GM06990 (cell line): ENCODE measurements around the gene SMCHD1.
A peak's percentile ranks its signal among the peaks of the same experiment; 100 is the strongest.
"Not testable (repeated sequence)": the region's sequence is repeated elsewhere in the genome, so short reads cannot be mapped to it uniquely, and the experiment has no call there.

Experiments used
- DNase-seq: peaks from one replicate; pipeline ENCODE4 v3.0.0-alpha.2; 2011; ENCODE audit not compliant: insufficient read length; ENCODE audit errors: extremely low read depth
- H3K27me3 ChIP-seq: replicated peaks from 2 replicates; pipeline ENCODE4 v1.6.0; 2011; ENCODE audit warnings: low read length; ENCODE audit not compliant: control insufficient read depth, insufficient read depth
- H3K36me3 ChIP-seq: 2 replicates; pipeline ENCODE4 v1.5.1; 2011; ENCODE audit warnings: low read length; ENCODE audit not compliant: control insufficient read depth, insufficient read depth
- H3K4me3 ChIP-seq: replicated peaks from 2 replicates; pipeline ENCODE4 v1.5.1; 2011; ENCODE audit warnings: low read depth, mild to moderate bottlenecking, control low read depth, low read length
- TF ChIP-seq, protein P1 (sequence below): IDR thresholded peaks from 2 replicates; pipeline ENCODE4 v1.5.1; 2011; ENCODE audit warnings: low read length, control low read depth, mild to moderate bottlenecking, inconsistent platforms; ENCODE audit not compliant: insufficient read depth, poor library complexity, severe bottlenecking

SMCHD1 gene

DNA sequence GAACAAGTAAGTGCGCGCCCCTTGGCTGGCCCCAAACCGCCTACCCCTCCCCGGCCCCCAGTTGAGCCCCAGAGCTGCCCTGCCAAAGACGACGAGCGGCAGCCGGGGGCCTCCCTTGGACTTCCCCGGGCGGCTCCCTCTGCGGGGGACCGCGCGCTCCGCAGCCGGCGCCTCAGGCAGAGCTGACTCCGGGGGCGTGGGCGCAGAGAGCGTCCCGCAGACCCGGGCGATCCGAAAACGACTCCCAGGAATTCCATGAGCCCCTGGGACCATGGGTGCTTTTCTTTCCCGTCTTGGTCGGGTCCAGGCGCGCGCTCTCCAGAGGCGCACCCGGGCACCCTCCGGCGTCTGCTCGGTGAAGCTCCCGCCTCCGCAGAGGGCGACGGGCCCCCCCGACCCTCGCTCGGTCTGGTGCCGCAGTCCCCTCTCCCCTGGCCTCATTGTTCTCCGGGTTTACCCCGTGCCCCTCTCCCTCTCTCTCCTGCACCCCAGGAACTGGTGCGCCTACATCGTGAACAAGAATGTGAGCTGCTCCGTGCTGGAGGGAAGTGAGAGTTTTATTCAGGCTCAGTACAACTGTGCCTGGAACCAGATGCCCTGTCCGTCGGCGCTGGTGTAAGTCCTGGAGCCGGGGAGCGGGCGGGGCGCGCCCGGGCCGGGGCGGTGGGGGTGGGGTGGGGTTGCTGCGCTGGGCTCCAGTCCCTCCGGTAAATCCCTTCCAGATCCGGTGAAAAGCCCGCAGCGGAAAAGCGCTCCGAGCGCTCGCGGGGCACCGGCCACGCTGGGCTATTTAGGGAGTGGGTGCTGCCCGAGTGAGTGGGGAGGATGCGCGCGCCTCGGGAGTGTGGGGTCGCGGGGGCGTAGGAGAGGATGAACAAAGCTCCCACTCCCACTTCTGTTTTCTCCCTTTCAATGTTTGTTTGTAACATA, 192.1 kb downstream of the SMCHD1 start:
- H3K4me3 ChIP-seq, result peak overlapping the region; percentile 65
- DNase-seq, result peak; percentile 43
- TF ChIP-seq, protein P1, sequence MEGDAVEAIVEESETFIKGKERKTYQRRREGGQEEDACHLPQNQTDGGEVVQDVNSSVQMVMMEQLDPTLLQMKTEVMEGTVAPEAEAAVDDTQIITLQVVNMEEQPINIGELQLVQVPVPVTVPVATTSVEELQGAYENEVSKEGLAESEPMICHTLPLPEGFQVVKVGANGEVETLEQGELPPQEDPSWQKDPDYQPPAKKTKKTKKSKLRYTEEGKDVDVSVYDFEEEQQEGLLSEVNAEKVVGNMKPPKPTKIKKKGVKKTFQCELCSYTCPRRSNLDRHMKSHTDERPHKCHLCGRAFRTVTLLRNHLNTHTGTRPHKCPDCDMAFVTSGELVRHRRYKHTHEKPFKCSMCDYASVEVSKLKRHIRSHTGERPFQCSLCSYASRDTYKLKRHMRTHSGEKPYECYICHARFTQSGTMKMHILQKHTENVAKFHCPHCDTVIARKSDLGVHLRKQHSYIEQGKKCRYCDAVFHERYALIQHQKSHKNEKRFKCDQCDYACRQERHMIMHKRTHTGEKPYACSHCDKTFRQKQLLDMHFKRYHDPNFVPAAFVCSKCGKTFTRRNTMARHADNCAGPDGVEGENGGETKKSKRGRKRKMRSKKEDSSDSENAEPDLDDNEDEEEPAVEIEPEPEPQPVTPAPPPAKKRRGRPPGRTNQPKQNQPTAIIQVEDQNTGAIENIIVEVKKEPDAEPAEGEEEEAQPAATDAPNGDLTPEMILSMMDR, result no peak
- no peaks in the 10 kb centered on the region; the same call in 1 of the 2 replicates for H3K36me3 ChIP-seq
- no peaks in the 10 kb centered on the region; the same call in 1 of the 2 replicates for H3K27me3 ChIP-seq

DNA sequence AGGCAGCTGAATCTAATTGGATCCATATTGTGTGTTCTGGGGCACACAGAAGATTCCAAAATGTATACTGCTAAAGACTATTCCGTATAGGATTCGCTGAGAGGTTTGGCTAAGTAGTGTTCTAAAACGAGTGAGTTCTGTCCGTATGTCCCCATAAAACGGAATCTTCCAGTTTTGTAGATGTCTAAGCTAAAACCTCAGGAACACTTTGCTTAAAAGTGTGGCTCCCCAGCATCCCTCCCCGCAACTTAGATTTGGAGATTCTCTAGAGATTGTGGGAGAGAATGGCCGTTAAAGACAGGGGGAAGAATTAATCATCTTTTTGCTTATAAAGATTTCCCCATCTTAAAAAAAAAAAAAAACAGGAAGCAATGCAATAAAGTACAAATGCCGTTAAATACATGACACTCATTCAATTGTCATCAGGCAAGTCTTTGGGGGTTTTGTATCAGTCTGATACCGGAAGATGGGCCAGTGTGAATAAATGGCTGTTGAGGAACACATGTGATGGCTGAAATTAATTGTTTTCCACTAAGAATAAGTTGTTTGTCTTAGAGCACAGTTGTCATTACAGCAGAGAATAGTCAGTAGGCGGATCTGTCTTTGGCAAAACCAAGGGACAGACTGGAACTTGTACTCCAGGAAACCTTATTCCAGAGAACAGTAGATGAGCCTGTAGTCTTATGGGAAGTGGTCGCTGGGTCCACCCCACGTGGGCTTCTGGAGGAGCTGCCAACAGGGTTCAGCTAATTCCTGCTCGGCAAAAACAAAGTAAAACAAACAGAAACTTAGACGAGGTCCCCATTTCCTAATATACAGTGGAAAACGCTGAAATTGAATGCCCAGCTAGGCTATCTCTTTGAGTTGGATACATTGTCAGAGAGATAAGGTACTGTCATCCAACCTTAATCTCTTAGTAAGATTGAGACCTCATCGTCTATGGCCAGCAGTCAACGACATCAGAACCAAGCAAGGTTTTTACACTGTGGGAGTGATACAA, 193.0 kb downstream of the SMCHD1 start:
- Histone ChIP-seq H3K27me3 (no peaks in the 10 kb centered on the region; the same call in 1 of the 2 replicates), H3K4me3 (peak overlapping the region; percentile 65), H3K36me3 (no peaks in the 10 kb centered on the region; the same call in 1 of the 2 replicates)
- DNase-seq, result no peak
- TF ChIP-seq, protein P1, result no peak

DNA sequence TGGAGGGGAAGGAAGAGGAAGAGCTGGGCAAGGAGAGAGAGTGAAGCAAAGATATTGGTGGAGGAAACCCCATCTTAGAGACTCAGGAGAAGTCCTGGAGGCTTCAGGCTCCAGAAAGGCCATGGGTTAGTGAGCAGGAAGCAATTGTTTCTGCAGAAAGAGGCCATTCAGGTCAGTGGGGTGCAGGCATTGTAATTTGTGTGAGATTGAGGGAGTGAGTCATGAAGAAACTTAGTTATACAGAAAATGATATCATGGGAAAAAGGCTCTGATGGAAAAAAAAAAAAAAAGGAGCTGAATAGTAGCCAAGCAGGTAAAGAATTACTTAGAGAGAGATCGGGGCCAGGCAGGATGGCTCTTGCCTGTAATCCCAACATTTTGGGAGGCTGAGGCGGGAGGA, 195.3 kb downstream of the SMCHD1 start:
- H3K36me3 ChIP-seq, result no peaks in the 10 kb centered on the region; the same call in 1 of the 2 replicates
- no peaks in the 10 kb centered on the region; the same call in 1 of the 2 replicates for H3K27me3 ChIP-seq
- DNase-seq, result no peak
- no peak overlapping the region for H3K4me3 ChIP-seq
- TF ChIP-seq, protein P1, result no peak

GRCh38 chr18:2851771-2852170, 196.2 kb downstream of the SMCHD1 start:
- no peak for DNase-seq
- H3K4me3 ChIP-seq, result no peak overlapping the region
- H3K36me3 ChIP-seq, result no peaks in the 10 kb centered on the region; the same call in 1 of the 2 replicates
- TF ChIP-seq, protein P1, result no peak
- H3K27me3 ChIP-seq, result no peaks in the 10 kb centered on the region; the same call in 1 of the 2 replicates

- not testable (repeated sequence) for DNase-seq, H3K36me3 ChIP-seq, H3K4me3 ChIP-seq, H3K27me3 ChIP-seq
Observed at GRCh38 chr18:2852460-2852859, 196.9 kb downstream of the SMCHD1 start.
